ENCODE data around the gene OPN1MW.
"Not testable (repeated sequence)": the region's sequence is repeated elsewhere in the genome, so short reads cannot be mapped to it uniquely, and the experiment has no call there.

DNA sequence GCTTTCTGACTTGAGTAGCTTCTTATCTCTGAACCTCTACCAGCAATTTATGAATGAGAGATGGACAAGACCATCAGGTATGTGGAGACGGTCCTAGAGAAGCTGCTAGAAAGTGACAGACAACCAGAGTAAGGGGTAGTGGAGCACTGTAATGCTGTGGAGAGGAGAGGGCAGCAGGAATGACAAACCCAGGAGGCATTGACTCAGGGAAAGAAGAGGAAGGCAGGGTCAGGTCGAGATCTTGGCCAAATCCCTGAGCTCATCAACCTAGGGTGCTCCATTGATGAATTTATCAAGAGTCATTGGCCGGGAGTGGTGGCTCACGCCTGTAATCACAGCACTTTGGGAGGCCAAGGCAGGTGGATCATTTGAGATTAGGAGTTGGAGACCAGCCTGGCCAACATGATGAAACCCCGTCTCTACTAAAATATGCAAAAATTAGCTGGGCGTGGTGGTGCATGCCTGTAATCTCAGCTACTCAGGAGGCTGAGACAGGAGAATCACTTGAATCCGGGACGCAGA is 57.6 kb downstream of the OPN1MW start:
- TF ChIP-seq, protein P1, sequence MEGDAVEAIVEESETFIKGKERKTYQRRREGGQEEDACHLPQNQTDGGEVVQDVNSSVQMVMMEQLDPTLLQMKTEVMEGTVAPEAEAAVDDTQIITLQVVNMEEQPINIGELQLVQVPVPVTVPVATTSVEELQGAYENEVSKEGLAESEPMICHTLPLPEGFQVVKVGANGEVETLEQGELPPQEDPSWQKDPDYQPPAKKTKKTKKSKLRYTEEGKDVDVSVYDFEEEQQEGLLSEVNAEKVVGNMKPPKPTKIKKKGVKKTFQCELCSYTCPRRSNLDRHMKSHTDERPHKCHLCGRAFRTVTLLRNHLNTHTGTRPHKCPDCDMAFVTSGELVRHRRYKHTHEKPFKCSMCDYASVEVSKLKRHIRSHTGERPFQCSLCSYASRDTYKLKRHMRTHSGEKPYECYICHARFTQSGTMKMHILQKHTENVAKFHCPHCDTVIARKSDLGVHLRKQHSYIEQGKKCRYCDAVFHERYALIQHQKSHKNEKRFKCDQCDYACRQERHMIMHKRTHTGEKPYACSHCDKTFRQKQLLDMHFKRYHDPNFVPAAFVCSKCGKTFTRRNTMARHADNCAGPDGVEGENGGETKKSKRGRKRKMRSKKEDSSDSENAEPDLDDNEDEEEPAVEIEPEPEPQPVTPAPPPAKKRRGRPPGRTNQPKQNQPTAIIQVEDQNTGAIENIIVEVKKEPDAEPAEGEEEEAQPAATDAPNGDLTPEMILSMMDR (IDR thresholded peaks at IDR 0.05; ENCODE audit: insufficient read depth, low read depth, low read length): not testable (repeated sequence)
- TF ChIP-seq EZH2 (IDR thresholded peaks at IDR 0.05; ENCODE audit: insufficient read depth, low read length): not testable (repeated sequence)
